Heart left ventricle (tissue), 16 donors: ENCODE measurements around the gene GNAO1. TPM values are rescaled to one million over a fixed set of nuclear protein-coding genes. Genes with fewer than 3 reads are reported as not detected.

ENCODE experiments used
- ATAC-seq, 4 donors: fragments of 200-7000 bp; cut with Tn5 transposase; one replicate each; pipeline ENCODE4 v1.9.1; 2020 to 2022; ENCODE audit warnings: moderate library complexity in 4 of 4, mild to moderate bottlenecking in 3 of 4, moderate number of reproducible peaks in 1 of 4
- DNase-seq, 5 donors: peaks; one replicate each; pipeline ENCODE4 v3.0.0-alpha.2; 2020
- H3K27ac ChIP-seq, 12 donors: fragments of 200-600 bp; sonication (generic) in 4 of 12; one replicate each; pipeline versions ENCODE4 v1.5.0 to v1.8.0; 2016 to 2022; ENCODE audit warnings: mild to moderate bottlenecking in 2 of 12
- H3K27me3 ChIP-seq, 9 donors: fragments of 200-600 bp; sonication (generic) in 2 of 9; one replicate each; pipeline versions ENCODE4 v1.5.1 to v1.8.0; 2016 to 2022; ENCODE audit warnings: mild to moderate bottlenecking in 3 of 9
- H3K36me3 ChIP-seq, 9 donors: fragments of 200-600 bp; sonication (generic) in 2 of 9; one replicate each; pipeline versions ENCODE4 v1.5.0 to v1.8.0; 2018 to 2022; ENCODE audit warnings: mild to moderate bottlenecking in 2 of 9
- H3K4me1 ChIP-seq, 12 donors: fragments of 200-600 bp; sonication (generic) in 4 of 12; one replicate each; pipeline versions ENCODE4 v1.5.0 to v1.8.0; 2016 to 2022; ENCODE audit warnings: mild to moderate bottlenecking in 3 of 12
- H3K4me3 ChIP-seq, 12 donors: fragments of 200-600 bp; sonication (generic) in 4 of 12; one replicate each; pipeline versions ENCODE4 v1.5.0 to v1.8.0; 2017 to 2022; ENCODE audit warnings: mild to moderate bottlenecking in 9 of 12, moderate library complexity in 4 of 12
- H3K9me3 ChIP-seq, 12 donors: fragments of 200-600 bp; sonication (generic) in 4 of 12; one replicate each; pipeline versions ENCODE4 v1.5.0 to v1.8.0; 2016 to 2022; ENCODE audit warnings: mild to moderate bottlenecking in 1 of 12
- POLR2A ChIP-seq, 2 donors: fragments of 450-650 bp; IDR thresholded peaks; one replicate each; pipeline ENCODE4 v1.6.1; 2017; ENCODE audit warnings: antibody characterized with exemption in 2 of 2, mild to moderate bottlenecking in 2 of 2, moderate library complexity in 2 of 2
- WGBS, 4 donors: extraction: QIAGEN DNeasy Blood & Tissue Kit in 2 of 4; methylation state at CpG; one replicate each; pipeline versions ENCODE4 v1.1.5 to v1.1.7; 2013 to 2018; 5-methylcytosine and 5-hydroxymethylcytosine counted together
- intact Hi-C, 10 donors: fragments of 100-400 bp; cut with DNase I; formaldehyde crosslinking; loops; one replicate each; pipeline versions ENCODE4 v1.11.1 to v1.14.2; 2022
- polyA plus RNA-seq, 2 donors: library from polyadenylated mRNA; stranded (reverse); fragments of 200-250 nt; gene quantifications; one replicate each; pipeline ENCODE4 v1.2.3, GENCODE V29; 2013
- total RNA-seq, 9 donors: library from RNA; depleted of rRNA in 2 of 9; stranded (reverse); fragments of >200 nt in 2 of 9; fragmentation: NEBNext Ultra II Directional in 3 of 9; extraction: Animal tissue kit (Norgen Biotek cat#: 25700) in 3 of 9; gene quantifications; one replicate each; pipeline versions ENCODE4 v1.1.0 to v1.2.4, GENCODE V29; 2016 to 2023
- TF ChIP-seq, protein P1 (sequence below), 12 donors: fragments of 200-600 bp; sonication (generic) in 4 of 12; IDR thresholded peaks; one replicate each; pipeline versions ENCODE4 v1.5.0 to v1.8.0; 2018 to 2022; ENCODE audit warnings: antibody characterized with exemption in 12 of 12, mild to moderate bottlenecking in 5 of 12
- donor health status: ischemic (EF 13 %, LVEDD 7.1; RV severe dilation, severe dysfunction).
- donor health status: healthy with polysubstance abuse.
- donor health status: DM: no; HTN: yes; CAD: no.
- donor health status: DM: no; HTN: no; CAD: no.
- donor health status: ischemic (EF 25% LVEDD 6.9; RV normal size, moderate dysfunction).
- donor health status: ischemic (EF 25% LVEDD 5.7; RV mildly dilated, moderate dysfunction).
- donor health status: healthy.
- donor health status: DM: yes; HTN: yes; CAD: no.
- donor health status: ischemic (EF 35%, LVEDD 5.7; RV mildly dilated, moderate dysfunction).
- donor health status: nonischemic (EF 11% LVEDD 7.7; RV severe dilation, severe dysfunction).
- donor health status: DM: yes; HTN: yes; CAD: no.
- donor health status: PGD.
- donor health status: ischemic (EF 29% LVEDD 5.4; RV normal size, mild dysfunction).
- donor health status: nonischemic (EF 23%, LVEDD 6.1; RV moderate dilation, normal function).

The GNAO1 gene
- total and polyA plus RNA-seq, 11 donors = 1.4 to 26.8 (median 12.0) TPM

GRCh38 chr16:56212144-56212543 lies 20.9 kb downstream of the GNAO1 start:
- H3K9me3 ChIP-seq = peaks cover 0 to 6% (median 0%) of the 10 kb centered on the region in 12 donors
- peak overlapping the region in 3 of 12 donors; percentile 9 to 85 (median 43) for H3K27ac ChIP-seq
- intact Hi-C loops = no loop called here
- no peaks in the 10 kb centered on the region for H3K36me3 ChIP-seq
- 67 to 76% (median 70%) methylated on average over 6 of the region's 6 CpGs for WGBS, 4 donors
- DNase-seq (no peak), ATAC-seq (no peak)
- TF ChIP-seq POLR2A (IDR thresholded peaks at IDR 0.05) = no peak
- TF ChIP-seq, protein P1, sequence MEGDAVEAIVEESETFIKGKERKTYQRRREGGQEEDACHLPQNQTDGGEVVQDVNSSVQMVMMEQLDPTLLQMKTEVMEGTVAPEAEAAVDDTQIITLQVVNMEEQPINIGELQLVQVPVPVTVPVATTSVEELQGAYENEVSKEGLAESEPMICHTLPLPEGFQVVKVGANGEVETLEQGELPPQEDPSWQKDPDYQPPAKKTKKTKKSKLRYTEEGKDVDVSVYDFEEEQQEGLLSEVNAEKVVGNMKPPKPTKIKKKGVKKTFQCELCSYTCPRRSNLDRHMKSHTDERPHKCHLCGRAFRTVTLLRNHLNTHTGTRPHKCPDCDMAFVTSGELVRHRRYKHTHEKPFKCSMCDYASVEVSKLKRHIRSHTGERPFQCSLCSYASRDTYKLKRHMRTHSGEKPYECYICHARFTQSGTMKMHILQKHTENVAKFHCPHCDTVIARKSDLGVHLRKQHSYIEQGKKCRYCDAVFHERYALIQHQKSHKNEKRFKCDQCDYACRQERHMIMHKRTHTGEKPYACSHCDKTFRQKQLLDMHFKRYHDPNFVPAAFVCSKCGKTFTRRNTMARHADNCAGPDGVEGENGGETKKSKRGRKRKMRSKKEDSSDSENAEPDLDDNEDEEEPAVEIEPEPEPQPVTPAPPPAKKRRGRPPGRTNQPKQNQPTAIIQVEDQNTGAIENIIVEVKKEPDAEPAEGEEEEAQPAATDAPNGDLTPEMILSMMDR (IDR thresholded peaks at IDR 0.05) = no peak
- no peaks in the 10 kb centered on the region for H3K27me3 ChIP-seq
- H3K4me1 ChIP-seq = peaks cover 0 to 14% (median 0%) of the 10 kb centered on the region in 12 donors
- H3K4me3 ChIP-seq = no peak overlapping the region

DNA sequence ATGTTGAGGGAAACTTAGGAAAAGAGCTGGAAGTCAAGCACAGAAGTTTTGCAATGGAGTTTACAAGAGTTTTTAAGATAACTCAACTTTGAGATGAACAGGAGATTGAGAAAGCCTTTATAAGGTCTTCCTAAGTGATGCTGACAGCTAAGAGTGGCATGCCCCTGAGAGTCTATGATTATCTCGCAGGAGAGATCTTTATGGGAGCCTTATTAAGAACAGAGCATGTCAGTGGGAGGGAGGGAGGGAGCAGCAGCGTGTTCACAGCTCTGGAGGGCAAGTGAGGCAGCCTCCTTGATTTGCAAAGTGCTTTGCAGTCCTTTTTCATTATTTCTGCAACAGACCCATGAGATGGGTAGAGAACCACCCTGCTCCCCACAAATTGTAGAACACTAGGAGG lies 30.7 kb downstream of the GNAO1 start:
- TF ChIP-seq, protein P1 (IDR thresholded peaks at IDR 0.05) = no peak
- TF ChIP-seq POLR2A (IDR thresholded peaks at IDR 0.05) = no peak
- WGBS, 4 donors = 57 to 71% (median 62%) methylated on average over 2 of the region's 2 CpGs
- ATAC-seq = no peak

DNA sequence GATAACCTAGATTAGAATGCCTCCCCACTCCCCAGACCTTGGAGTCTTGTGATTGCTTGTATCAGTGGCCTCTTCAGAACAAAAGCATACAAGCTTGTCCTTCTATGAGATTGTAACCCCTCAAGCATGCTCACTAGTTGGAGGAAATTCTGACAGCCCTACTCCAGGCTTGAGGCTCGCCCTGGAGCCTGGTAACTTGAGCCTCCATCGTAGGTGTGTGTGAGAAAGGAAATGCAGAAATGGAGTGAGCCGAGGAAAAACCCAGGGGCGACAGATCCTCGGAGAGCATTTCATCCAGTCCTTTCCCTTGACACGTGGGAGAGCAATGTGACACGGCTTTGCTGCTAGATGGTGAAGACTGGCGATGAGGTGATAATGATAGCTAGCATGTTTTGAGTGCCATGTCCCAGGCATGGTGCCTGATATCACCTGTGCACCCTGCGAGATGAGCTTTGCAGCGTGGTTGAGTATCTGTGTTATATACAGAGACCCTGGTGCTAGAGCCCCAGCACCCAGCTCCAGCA lies 31.2 kb downstream of the GNAO1 start:
- ATAC-seq = no peak
- intact Hi-C loops = no loop called here
- WGBS, 4 donors = 50 to 61% (median 53%) methylated on average over 10 of the region's 10 CpGs
- H3K36me3 ChIP-seq = no peaks in the 10 kb centered on the region
- no peak for DNase-seq
- no peak overlapping the region for H3K4me3 ChIP-seq
- H3K27ac ChIP-seq = no peak overlapping the region
- H3K4me1 ChIP-seq = peaks cover 0 to 9% (median 0%) of the 10 kb centered on the region in 12 donors
- no peaks in the 10 kb centered on the region for H3K27me3 ChIP-seq
- no peak for TF ChIP-seq POLR2A (IDR thresholded peaks at IDR 0.05)
- TF ChIP-seq, protein P1 (IDR thresholded peaks at IDR 0.05) = no peak
- no peaks in the 10 kb centered on the region for H3K9me3 ChIP-seq

More for the DNA sequence above, 30.7 kb downstream of the GNAO1 start:
- DNase-seq = no peak
- H3K27me3 ChIP-seq = no peaks in the 10 kb centered on the region
- no peaks in the 10 kb centered on the region for H3K36me3 ChIP-seq
- H3K27ac ChIP-seq = no peak overlapping the region
- H3K9me3 ChIP-seq = no peaks in the 10 kb centered on the region
- intact Hi-C loops = no loop called here
- H3K4me1 ChIP-seq = peaks cover 0 to 9% (median 0%) of the 10 kb centered on the region in 12 donors
- H3K4me3 ChIP-seq = no peak overlapping the region

DNA sequence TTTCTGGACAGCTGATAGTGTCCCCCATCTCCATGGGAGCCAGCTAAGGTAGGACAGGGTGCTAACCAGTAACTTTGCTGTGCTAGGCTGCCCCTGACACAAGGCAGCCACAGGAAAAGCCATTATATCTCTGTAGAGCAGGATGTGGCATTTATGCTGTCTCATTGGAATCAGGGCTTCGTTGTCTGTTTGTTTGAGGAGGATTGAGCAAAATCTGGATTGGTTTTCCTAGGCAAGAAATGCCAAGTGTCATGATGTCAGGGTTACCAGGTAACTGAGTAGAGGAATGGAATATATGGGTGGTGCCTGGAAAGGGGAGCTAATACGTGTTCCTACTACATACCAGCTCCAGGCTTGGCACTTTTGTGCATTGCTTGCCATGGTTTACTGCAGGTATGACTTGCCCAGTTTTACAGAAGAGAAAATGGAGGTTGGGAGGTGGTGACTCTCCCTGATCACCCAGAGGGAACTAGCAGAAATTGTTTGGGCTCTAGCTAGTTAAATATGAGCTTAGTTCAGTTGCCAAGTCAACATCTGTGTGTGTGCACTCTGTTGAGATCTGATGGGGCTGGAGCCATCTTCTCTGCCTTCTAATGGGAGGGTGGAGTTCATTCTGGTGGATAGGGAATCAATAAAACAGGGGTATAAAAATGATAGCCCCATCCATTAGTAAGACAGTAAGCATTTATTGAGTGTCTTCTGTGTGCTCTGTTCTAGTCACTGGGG lies 33.9 kb downstream of the GNAO1 start:
- no peak overlapping the region for H3K27ac ChIP-seq

More for the DNA sequence above, 33.9 kb downstream of the GNAO1 start:
- Histone ChIP-seq H3K27me3 (no peaks in the 10 kb centered on the region), H3K4me3 (no peak overlapping the region), H3K9me3 (no peaks in the 10 kb centered on the region), H3K4me1 (peaks cover 0 to 9% (median 0%) of the 10 kb centered on the region in 12 donors), H3K36me3 (no peaks in the 10 kb centered on the region)
- ATAC-seq (peak in 2 of 4 donors; percentile 26 to 33), DNase-seq (no peak)
- WGBS, 4 donors = 73 to 89% (median 74%) methylated on average over 2 of the region's 2 CpGs
- TF ChIP-seq, protein P1 (IDR thresholded peaks at IDR 0.05) = no peak
- no peak for TF ChIP-seq POLR2A (IDR thresholded peaks at IDR 0.05)
- intact Hi-C loops = no loop called here
